ENCODE results near the gene ETV3.

The ETV3 gene

DNA sequence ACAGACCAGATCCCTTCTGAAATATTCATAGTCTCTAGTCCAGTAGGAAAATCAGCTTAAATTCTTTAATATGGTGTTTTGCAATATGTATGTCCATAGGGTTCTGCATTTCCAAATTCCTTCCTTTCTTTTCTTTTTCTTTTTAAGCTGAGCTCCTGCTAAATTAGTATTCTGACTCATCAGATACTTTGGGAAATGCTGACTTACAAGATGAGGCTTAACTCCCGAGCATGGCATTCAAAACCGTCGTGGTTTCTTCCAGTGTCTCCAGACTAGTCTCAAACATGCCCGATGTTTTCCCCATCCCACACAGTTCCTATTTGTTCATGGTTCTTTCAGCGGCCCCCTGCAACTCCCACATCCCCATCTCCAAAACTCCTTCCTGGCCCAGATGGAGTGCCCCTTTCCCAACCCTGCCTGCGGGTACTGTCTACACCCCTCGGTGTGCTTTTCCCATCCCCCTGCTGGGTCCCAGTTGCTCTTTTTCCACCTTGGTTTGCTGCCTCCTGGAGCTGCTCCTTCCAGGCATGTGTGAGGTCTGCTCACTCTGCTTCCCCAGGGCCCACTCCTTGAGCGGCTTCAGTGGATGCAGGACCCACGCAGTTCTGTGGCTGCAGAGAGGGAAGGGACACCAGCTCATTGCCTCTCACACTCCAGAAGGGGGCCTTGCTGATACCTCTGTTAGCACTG lies 19.5 kb upstream of the ETV3 start:
- no peaks in the 10 kb centered on the region for H3K9me3 ChIP-seq (ENCODE audit: control insufficient read depth in 1 of 2, low read length in 2 of 2)
- H3K4me1 ChIP-seq (ENCODE audit: control insufficient read depth in 1 of 2, insufficient read depth in 2 of 2, low read length in 2 of 2) = peaks cover 9 to 19% of the 10 kb centered on the region in 2 donors
- no peaks in the 10 kb centered on the region for H3K36me3 ChIP-seq (ENCODE audit: control insufficient read depth in 1 of 2, insufficient read depth in 2 of 2, low read length in 2 of 2)
- no peak overlapping the region for H3K27ac ChIP-seq (ENCODE audit: low read length)
- H3K27me3 ChIP-seq (ENCODE audit: low read depth, low read length) = no peaks in the 10 kb centered on the region
- H3K4me3 ChIP-seq (ENCODE audit: low read depth in 1 of 2, low read length in 2 of 2) = no peak overlapping the region

DNA sequence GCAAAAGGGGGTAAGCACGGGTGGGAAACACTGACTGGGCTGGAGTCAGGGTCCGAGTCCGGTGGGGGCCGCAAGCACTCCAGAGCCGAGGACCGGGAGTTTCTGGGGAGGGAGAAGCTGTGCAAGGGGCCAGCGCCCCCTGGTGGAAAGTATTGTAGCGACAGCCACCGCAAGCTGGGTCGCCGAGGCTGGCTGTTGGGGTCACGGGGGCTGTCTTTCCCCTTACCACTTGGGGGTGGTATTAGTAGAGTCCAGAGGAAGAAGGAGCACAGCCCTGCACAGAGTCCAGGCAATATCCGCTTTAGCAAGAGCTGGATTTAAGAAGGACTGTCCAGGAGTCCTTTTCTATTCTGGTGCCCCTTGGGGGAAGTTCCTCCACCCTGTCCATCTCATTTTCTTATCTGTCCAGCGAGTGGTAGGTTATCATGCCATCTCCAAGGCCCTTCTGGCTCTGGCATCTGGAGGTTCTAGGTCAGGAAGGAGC lies 17.9 kb upstream of the ETV3 start:
- Histone ChIP-seq H3K4me1 (ENCODE audit: control insufficient read depth in 1 of 2, insufficient read depth in 2 of 2, low read length in 2 of 2) (peaks cover 9 to 19% of the 10 kb centered on the region in 2 donors), H3K4me3 (ENCODE audit: low read depth in 1 of 2, low read length in 2 of 2) (no peak overlapping the region), H3K27me3 (ENCODE audit: low read depth, low read length) (no peaks in the 10 kb centered on the region), H3K9me3 (ENCODE audit: control insufficient read depth in 1 of 2, low read length in 2 of 2) (no peaks in the 10 kb centered on the region), H3K36me3 (ENCODE audit: control insufficient read depth in 1 of 2, insufficient read depth in 2 of 2, low read length in 2 of 2) (no peaks in the 10 kb centered on the region), H3K27ac (ENCODE audit: low read length) (no peak overlapping the region)

DNA sequence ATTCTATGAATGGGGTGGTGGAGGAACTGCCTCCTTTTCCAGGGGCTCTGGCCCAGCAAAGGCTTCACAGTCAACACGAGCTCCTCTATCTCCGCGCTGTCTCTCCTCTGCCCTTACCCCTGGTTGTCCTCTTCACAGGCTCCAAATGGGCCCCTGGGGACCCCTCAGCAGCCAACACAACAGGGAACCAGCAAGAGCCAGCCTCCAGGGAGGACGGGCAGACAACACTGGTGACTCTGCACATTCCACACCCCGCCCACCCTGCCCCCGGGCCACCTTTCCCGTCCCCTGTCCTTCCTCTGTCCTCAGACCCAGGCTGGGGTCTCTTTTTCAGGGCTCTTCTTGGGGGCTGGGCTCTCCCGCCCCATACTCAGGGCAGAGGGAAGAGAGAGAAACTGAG lies 17.5 kb upstream of the ETV3 start:
- Histone ChIP-seq H3K4me1 (ENCODE audit: control insufficient read depth in 1 of 2, insufficient read depth in 2 of 2, low read length in 2 of 2) (peaks cover 9 to 19% of the 10 kb centered on the region in 2 donors), H3K9me3 (ENCODE audit: control insufficient read depth in 1 of 2, low read length in 2 of 2) (no peaks in the 10 kb centered on the region), H3K27ac (ENCODE audit: low read length) (no peak overlapping the region), H3K4me3 (ENCODE audit: low read depth in 1 of 2, low read length in 2 of 2) (no peak overlapping the region), H3K27me3 (ENCODE audit: low read depth, low read length) (no peaks in the 10 kb centered on the region), H3K36me3 (ENCODE audit: control insufficient read depth in 1 of 2, insufficient read depth in 2 of 2, low read length in 2 of 2) (no peaks in the 10 kb centered on the region)

DNA sequence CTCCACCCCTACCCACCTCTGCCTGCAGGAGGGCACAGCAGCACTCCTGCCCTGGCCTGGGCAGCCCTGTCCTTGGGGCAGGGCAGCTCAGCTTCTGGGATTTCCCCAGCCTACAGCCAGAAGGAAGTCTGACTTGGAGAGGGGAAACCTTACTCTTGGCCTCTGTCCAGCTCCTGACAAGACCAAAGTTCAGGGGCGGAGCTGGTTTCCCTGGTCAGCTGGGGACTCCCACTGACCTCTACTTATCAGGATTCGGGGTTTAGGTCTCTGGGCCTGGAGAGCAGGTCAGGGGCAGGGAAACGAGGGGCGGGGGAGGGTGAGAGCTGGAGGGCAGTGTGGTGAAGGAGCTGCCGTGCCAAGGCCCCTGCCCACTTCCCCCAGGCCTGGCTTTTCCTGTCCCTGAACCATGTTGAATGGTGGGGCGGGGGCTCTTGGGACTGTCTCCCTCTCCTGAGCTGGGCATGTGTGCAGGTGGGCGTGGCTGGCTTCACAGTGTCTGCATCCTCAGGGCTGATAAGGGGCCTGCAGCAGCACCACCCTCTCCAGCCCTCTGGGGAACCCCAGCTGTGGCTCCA lies 16.8 kb upstream of the ETV3 start:
- Histone ChIP-seq H3K4me1 (ENCODE audit: control insufficient read depth in 1 of 2, insufficient read depth in 2 of 2, low read length in 2 of 2) (peaks cover 9 to 19% of the 10 kb centered on the region in 2 donors), H3K27ac (ENCODE audit: low read length) (peak overlapping the region; percentile 39), H3K36me3 (ENCODE audit: control insufficient read depth in 1 of 2, insufficient read depth in 2 of 2, low read length in 2 of 2) (no peaks in the 10 kb centered on the region), H3K27me3 (ENCODE audit: low read depth, low read length) (no peaks in the 10 kb centered on the region), H3K4me3 (ENCODE audit: low read depth in 1 of 2, low read length in 2 of 2) (no peak overlapping the region), H3K9me3 (ENCODE audit: control insufficient read depth in 1 of 2, low read length in 2 of 2) (no peaks in the 10 kb centered on the region)

DNA sequence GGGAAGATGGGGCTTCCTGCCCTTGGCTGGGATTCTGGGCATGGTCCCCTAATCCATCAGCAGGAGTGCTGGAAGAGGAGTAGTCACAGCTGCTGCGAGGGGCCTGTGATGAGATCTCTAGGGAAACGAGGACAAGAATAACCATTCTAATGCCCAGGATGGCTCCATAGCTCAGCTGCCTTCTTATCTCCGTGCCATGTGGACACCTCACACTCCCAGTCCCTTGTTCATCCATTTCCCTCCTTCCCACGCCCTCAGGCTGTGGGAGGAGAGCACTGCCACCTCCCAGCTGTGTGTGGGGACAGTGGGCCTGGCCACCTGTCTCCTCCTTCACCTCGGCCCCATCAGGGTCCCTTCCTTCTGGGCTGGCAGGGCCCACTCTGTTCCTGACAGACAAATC lies 16.1 kb upstream of the ETV3 start:
- Histone ChIP-seq H3K9me3 (ENCODE audit: control insufficient read depth in 1 of 2, low read length in 2 of 2) (no peaks in the 10 kb centered on the region), H3K27ac (ENCODE audit: low read length) (peak overlapping the region; percentile 39), H3K27me3 (ENCODE audit: low read depth, low read length) (no peaks in the 10 kb centered on the region), H3K36me3 (ENCODE audit: control insufficient read depth in 1 of 2, insufficient read depth in 2 of 2, low read length in 2 of 2) (no peaks in the 10 kb centered on the region), H3K4me3 (ENCODE audit: low read depth in 1 of 2, low read length in 2 of 2) (no peak overlapping the region), H3K4me1 (ENCODE audit: control insufficient read depth in 1 of 2, insufficient read depth in 2 of 2, low read length in 2 of 2) (peaks cover 9 to 19% of the 10 kb centered on the region in 2 donors)

DNA sequence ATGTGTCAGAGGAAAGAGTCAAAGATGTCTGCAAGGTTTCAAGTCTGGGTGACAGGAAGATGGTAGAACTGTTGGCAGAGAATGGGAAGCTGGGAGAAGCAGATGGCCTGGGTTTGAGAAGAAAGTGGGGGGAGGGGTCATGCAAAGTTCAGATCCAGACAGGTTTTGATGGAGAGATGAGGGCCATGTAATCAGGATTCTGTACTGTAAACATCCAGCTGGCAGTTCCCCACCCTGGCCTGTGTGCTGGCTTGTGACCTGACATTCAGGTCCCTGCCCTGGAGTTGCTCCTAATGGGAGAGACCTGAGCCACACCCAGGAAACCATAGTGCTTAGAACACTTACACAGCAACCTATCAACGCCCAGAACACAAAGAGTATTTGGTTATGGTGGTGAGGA lies 15.6 kb upstream of the ETV3 start:
- Histone ChIP-seq H3K27ac (ENCODE audit: low read length) (no peak overlapping the region), H3K4me3 (ENCODE audit: low read depth in 1 of 2, low read length in 2 of 2) (no peak overlapping the region), H3K9me3 (ENCODE audit: control insufficient read depth in 1 of 2, low read length in 2 of 2) (no peaks in the 10 kb centered on the region), H3K36me3 (ENCODE audit: control insufficient read depth in 1 of 2, insufficient read depth in 2 of 2, low read length in 2 of 2) (no peaks in the 10 kb centered on the region), H3K27me3 (ENCODE audit: low read depth, low read length) (no peaks in the 10 kb centered on the region), H3K4me1 (ENCODE audit: control insufficient read depth in 1 of 2, insufficient read depth in 2 of 2, low read length in 2 of 2) (peaks cover 9 to 19% of the 10 kb centered on the region in 2 donors)

DNA sequence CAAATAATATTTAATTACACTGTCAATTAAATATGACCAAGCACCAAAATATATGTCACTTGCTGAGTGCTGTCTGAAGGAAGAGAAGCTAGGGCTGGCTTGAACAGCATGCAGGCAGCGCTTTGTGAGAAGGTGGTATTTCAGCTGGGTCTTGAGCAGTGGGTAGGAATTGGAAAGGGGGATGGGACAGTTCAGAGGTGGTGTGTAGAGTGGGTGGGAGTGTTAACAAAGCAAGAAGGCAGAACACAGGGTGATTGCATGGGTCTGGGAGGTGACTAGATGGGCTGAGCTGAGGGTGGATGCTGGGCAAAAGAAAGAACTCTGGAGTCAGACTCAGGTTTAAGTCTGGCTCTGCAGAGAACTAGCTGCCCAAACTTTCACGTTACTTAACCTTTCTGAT lies 14.3 kb upstream of the ETV3 start:
- Histone ChIP-seq H3K36me3 (ENCODE audit: control insufficient read depth in 1 of 2, insufficient read depth in 2 of 2, low read length in 2 of 2) (no peaks in the 10 kb centered on the region), H3K9me3 (ENCODE audit: control insufficient read depth in 1 of 2, low read length in 2 of 2) (no peaks in the 10 kb centered on the region), H3K4me3 (ENCODE audit: low read depth in 1 of 2, low read length in 2 of 2) (no peak overlapping the region), H3K27ac (ENCODE audit: low read length) (no peak overlapping the region), H3K27me3 (ENCODE audit: low read depth, low read length) (no peaks in the 10 kb centered on the region), H3K4me1 (ENCODE audit: control insufficient read depth in 1 of 2, insufficient read depth in 2 of 2, low read length in 2 of 2) (peaks cover 9 to 19% of the 10 kb centered on the region in 2 donors)

DNA sequence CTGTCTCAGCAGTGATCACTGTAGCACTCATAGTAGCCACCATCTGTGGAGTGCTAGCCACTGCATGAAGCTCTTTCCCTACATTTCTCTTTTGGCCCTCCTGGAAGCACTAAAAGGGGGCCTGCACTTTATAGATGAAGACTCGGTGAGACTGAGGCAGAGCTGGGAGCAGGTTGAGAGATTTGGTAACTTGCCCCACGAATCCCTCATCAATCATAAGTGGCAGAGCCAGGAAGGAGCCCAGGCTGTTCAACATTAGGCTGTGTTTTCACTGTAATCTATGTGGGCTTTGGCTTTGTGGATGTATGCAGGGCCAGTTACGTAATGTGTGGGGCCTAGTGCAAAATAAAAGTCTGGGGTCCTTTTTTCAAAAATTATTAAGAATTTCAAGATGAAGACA lies 13.3 kb upstream of the ETV3 start:
- no peaks in the 10 kb centered on the region for H3K36me3 ChIP-seq (ENCODE audit: control insufficient read depth in 1 of 2, insufficient read depth in 2 of 2, low read length in 2 of 2)
- no peaks in the 10 kb centered on the region for H3K27me3 ChIP-seq (ENCODE audit: low read depth, low read length)
- no peak overlapping the region for H3K4me3 ChIP-seq (ENCODE audit: low read depth in 1 of 2, low read length in 2 of 2)
- no peak overlapping the region for H3K27ac ChIP-seq (ENCODE audit: low read length)
- no peaks in the 10 kb centered on the region for H3K9me3 ChIP-seq (ENCODE audit: control insufficient read depth in 1 of 2, low read length in 2 of 2)
- H3K4me1 ChIP-seq (ENCODE audit: control insufficient read depth in 1 of 2, insufficient read depth in 2 of 2, low read length in 2 of 2) = peaks cover 9 to 16% of the 10 kb centered on the region in 2 donors

DNA sequence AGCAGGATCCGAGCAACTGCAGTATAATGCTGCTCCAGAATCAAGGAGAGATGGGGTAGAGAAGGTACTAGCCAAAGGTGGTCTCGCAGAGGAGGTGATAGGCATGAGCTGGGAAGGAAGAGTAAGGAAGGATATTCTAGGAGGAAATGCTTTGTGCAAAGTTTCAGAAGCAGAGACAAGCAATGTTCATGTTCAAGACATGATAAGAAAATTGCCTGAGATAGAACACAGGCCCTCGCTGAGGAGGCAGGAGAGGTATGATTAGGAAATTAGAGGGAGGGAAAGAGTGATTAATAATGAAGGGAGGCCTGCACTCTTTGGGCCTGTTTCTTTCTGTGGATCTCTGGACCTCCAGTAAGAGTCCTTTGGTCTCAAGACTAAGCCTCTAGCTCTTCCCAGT lies 12.9 kb upstream of the ETV3 start:
- Histone ChIP-seq H3K4me1 (ENCODE audit: control insufficient read depth in 1 of 2, insufficient read depth in 2 of 2, low read length in 2 of 2) (peaks cover 9 to 16% of the 10 kb centered on the region in 2 donors), H3K4me3 (ENCODE audit: low read depth in 1 of 2, low read length in 2 of 2) (no peak overlapping the region), H3K27me3 (ENCODE audit: low read depth, low read length) (no peaks in the 10 kb centered on the region), H3K36me3 (ENCODE audit: control insufficient read depth in 1 of 2, insufficient read depth in 2 of 2, low read length in 2 of 2) (no peaks in the 10 kb centered on the region), H3K27ac (ENCODE audit: low read length) (no peak overlapping the region), H3K9me3 (ENCODE audit: control insufficient read depth in 1 of 2, low read length in 2 of 2) (no peaks in the 10 kb centered on the region)

DNA sequence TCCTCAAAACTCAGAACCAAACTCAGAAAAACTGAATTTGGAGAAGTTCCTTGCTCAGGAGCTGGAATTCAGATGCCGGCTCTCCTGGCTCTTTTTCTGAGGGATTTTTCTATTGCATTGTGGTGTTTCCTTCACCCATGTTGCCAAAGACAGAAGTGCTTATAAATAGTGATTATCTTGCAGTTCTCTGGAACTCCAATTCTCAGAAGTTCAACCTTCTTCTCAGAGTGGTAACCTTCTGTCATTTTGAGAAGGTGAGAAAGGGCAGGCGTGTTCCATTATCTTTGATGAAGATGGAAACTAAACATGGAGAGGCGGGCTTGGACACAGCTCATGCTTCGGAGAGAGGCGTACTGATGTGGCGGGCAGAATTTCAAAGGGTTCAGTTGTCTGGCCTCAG lies 12.4 kb upstream of the ETV3 start:
- Histone ChIP-seq H3K9me3 (ENCODE audit: control insufficient read depth in 1 of 2, low read length in 2 of 2) (no peaks in the 10 kb centered on the region), H3K36me3 (ENCODE audit: control insufficient read depth in 1 of 2, insufficient read depth in 2 of 2, low read length in 2 of 2) (no peaks in the 10 kb centered on the region), H3K27me3 (ENCODE audit: low read depth, low read length) (no peaks in the 10 kb centered on the region)

DNA sequence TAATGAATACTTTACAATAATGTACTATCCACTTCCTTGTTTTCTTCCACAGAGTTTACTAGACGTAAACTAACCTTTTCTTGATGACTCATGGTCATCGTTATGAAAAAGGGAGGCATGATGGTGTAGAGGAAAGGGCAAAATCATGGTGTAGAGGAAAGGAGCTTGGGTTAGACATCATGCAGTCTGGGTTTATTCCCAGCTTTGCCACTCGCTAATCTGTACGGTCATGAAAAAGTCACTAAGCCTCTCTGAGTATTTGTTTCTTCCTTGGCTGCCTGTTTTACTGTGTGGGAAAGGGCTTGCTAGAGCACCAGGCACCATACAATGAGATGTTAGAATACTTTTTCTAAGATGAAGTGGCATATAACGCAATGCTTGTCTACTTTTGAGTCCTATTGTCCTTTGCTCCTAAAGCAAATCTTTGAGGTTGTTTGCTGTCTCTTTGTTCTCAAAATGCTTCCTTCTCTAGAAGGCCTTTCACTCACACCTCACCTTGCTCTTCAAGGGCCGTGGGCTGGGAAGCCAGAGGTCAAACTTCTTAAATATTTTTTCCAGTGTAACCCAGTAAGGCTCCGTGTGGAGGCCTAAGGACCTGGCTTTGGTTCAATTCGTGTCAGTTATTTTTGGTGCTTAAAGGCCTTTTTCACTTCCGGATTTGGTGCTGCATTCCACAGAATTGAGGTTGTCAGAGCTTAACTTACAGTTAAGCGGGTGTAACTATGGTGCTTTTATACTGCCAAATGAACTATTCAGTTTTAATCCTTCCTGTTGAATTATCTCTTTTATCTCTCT lies 9.9 kb upstream of the ETV3 start:
- Histone ChIP-seq H3K27ac (ENCODE audit: low read length) (no peak overlapping the region), H3K9me3 (ENCODE audit: control insufficient read depth in 1 of 2, low read length in 2 of 2) (no peaks in the 10 kb centered on the region), H3K27me3 (ENCODE audit: low read depth, low read length) (no peaks in the 10 kb centered on the region), H3K4me3 (ENCODE audit: low read depth in 1 of 2, low read length in 2 of 2) (no peak overlapping the region), H3K4me1 (ENCODE audit: control insufficient read depth in 1 of 2, insufficient read depth in 2 of 2, low read length in 2 of 2) (no peaks in the 10 kb centered on the region), H3K36me3 (ENCODE audit: control insufficient read depth in 1 of 2, insufficient read depth in 2 of 2, low read length in 2 of 2) (no peaks in the 10 kb centered on the region)

More for the DNA sequence above, 12.4 kb upstream of the ETV3 start:
- no peak overlapping the region for H3K4me3 ChIP-seq (ENCODE audit: low read depth in 1 of 2, low read length in 2 of 2)
- peaks cover 9 to 13% of the 10 kb centered on the region in 2 donors for H3K4me1 ChIP-seq (ENCODE audit: control insufficient read depth in 1 of 2, insufficient read depth in 2 of 2, low read length in 2 of 2)
- H3K27ac ChIP-seq (ENCODE audit: low read length) = no peak overlapping the region
